Anterior cingulate cortex (tissue), 58 donors: Measurements from ENCODE around the gene LAMP5.

Experiments used
- DNase-seq, 58 donors: peaks; one replicate each; lab custom pipeline; 2025; lab: John Stamatoyannopoulos, UW

The LAMP5 gene

DNA sequence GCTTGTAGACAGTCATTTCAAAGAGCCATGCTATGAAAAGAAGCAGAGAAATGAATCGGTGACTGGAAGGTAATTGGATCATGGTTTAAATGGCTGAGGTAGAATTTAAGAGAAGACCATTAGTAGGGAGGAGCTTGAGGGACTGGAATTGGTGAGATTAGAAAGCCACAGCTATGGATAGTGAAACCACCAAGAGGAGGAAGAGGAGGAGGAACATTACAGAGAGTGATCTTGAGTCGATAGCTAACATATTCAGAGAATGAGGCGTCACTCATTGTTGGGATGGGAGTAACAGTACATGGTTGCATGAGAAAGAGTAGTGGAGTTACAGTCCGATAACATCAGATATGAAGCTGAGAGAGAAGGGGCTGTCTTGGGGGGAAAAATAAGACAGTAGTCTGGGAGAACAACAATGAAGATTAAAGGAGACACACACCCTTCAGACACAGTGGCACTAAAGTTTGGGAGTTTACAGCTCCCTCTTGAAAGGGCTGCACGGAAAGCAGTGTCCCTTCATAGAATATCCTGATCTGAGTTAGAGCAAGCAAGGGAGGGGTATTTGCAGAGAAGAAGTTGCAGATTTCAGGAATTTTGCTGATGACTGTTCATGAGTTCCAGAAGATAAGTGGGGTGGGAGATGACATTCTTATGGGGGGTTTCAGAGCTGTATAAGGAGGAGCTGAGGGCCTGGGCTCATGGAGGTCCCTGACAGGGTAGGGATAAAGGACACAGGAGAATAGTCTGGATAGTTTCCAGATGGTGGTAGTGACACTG, 15.1 kb upstream of the LAMP5 start:
- no peak for DNase-seq

DNA sequence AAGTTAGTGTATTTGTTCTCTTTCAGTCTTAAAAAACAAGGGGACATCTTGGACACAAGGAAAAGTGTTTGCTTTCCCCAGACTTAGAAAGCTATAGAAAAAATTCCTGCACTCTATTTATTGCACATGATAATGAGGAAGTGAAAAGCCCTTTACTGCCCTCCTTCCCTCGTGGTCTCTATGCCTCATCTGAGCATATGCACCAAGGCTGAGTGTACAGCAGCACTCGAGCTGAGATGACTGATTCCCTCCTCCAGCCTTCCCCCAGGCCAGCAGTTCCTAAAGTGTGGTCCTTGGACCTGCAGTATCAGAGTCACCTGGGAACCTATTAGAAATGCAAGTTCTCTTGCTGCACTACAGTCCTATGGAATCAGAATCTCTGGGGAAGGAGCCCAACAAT, 14.3 kb upstream of the LAMP5 start:
- DNase-seq, result peak in 4 of 58 donors; percentile 8 to 47 (median 30)

DNA sequence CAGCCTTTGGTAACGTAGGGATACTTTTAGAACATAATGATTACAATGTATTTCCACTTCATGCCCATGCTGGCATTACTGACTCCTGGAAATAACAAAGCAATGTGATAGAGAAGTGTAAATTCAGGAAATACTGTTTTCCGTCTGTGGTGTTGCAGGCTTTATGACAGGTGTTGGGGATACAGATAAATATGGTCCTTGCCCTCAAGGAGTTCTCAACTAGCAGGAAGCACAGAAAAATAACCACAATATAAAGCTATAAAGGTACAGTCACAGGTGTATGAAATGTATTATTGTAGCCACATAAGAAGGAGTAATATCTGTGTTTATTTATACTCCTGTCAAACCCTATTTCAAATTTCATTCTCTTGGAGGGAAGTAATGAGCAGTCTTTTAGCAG, 12.9 kb upstream of the LAMP5 start:
- DNase-seq, result no peak

DNA sequence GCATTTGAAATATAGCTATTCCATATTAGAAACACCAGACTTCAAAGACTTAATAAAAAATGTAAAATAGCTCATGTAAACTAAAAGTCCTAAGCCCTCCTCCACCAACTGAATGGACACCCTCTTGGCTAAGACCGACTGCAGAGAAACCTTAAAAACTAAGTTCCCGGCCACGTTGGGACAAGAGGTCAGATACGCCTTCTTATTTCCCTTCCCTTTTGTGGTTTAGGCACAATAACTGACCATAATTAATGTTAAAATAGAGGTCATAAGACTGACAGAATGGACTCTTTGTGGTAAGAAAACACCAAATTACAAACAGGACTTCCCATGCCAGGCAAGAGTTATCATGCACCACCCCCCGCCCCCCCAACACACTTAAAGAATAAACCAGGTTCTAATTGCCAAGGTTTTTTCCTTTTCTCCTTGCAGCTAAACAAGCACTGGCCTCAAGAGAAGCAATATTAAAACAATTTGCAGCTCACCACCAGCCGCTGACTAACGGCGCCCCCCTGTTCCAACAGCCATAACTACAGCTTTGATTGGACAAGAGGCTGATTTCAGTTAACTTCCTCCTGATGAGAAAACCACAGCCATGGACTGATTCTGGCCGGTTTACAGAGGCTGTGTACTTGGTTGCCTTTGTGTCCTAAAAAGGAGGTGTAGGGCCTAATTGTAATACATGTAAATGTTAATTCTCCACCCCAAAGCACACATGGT, 10.7 kb upstream of the LAMP5 start:
- DNase-seq, result peak in 3 of 58 donors; percentile 9 to 43 (median 11)

DNA sequence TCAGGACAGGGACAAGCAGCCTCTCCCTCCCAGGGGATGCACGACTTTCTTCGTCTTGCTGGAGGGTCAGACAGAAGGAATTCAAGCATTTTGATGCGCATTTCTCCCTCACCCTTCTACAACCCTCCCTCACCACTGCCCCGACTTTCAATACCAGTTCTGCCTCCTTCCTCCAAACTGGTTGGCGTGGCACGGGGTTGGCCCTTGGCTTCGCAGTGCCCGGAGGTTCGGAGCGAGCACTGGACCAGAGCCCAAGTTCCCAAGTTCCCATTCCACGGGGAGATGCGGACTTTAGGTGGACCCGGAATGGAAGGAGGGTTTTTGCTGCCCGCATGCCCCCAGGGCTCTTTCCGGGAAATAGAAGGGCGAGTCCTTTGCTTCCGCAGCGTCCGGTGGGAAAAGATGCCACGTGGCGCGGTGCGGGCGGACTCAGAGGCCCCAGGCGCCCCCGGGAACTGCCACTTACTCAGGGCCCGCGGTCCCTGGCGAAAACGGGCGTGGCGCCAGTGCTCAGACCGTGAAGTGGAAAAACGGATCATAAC, 8.0 kb upstream of the LAMP5 start:
- peak in 1 of 58 donors; percentile 25 for DNase-seq

DNA sequence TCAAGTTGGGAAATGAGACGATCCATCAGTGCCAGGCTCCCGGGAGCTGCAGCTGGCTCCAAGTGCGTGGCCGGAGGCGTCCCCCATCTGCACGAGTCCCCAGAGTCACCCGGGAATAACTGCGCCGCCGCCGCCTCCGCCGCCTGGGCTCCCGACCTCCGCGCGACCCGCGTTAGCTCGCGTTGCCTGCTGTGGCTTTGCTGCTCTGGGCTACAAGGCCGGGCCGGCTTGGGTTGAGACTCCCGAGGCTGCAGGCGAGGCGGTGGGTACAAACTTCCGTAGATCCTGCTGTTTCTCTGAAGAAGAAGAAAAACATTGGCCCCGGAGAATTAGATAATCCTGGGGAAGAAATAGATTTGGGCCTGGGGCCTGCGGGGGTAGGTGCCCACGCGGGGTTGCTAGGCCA, 7.4 kb upstream of the LAMP5 start:
- peak in 1 of 58 donors; percentile 10 for DNase-seq

DNA sequence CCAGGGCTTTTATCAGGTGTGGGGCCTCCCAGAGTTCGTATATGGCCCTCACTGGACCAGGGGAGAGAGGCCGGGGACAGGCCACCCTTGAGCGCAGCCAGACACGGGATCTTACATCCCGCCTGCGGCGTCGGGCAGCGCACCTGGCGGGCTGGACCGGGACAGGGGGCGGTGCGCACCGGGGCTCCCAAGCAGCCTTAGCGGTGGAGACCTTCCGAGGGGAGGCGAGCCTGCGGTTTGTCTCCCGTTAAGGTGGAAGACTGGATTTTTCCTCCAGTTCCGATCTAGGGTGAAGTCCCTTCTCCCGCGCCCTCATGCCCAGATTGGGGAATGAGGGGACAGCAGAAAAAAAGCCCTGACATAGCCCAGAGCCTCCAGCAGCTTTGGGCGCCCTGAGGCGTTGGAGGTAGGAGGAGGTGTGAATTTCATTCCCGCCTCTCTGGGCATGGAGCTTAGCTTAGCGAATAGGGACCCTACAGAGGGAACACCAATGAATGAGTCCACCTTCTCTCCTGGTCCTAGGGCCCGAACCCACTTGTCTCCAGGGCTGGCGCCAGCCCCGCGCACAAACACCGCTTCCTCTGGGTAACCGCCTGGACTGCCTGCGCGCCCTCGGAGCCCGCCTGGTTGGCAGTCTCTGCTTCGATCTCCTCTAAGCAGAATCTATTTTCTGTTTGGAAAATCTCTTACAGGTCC, 6.7 kb upstream of the LAMP5 start:
- no peak for DNase-seq

DNA sequence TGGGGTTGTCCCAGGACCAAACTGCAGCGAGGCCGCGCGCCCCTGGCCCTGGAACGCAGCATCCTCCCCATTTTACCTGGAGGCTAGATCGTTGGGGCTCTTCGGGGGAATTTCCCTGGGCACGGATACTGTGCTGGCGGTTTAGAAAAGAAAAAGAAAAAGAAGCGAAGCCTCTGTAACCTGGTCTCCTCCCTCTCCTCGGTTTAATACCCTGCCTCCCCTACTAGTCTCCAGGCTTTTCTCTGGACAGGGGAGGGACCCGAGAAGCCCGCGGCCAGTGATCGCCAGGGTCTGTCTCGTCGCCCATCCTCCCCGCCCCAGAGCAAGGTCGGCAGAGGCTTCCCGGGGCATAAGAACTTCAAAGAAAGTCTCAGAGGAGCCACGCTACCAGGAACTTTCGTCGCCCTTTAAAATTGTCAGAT, 6.1 kb upstream of the LAMP5 start:
- no peak for DNase-seq

DNA sequence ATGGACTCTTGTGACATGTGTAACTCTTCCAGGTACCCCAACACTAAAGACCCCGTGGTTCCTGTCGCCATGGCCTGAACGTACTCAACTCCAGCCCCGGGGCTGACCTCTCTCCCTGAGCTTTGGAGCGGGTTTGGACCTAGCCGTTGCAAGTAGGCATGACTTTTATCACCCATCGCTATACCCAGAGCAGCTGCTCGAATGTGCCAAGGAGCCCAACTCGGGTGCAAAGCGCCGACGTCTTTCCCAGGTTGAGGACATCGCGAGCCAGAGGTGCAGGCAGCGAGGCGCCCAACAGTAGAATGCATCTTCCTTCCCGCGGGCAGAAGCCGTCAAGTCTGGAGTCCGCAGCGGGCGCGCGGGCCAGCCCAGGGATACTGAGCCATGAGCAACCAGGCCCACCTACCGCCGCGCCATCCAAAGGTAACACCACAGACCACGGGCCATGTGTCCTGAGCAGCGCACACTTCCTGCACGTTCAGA, 5.7 kb upstream of the LAMP5 start:
- DNase-seq, result no peak

DNA sequence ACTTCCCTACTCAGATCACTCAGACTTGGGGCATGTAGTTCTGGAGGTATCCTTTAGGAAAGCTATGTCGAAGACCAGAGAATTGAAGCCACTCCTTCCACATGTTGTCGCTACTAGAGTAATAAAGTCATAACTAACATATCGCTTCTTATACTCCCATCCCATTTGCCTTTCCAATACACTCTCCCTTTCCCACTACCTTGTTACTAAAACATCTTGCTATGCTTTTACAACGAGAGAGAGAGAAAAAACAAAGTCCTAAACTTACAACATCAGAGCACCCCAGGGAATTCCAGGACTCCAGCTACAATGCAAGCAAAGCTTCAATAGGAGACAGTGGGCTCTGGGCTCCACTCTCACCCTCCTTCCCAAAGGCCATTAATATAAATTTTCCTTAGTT, 5.1 kb upstream of the LAMP5 start:
- DNase-seq, result no peak

DNA sequence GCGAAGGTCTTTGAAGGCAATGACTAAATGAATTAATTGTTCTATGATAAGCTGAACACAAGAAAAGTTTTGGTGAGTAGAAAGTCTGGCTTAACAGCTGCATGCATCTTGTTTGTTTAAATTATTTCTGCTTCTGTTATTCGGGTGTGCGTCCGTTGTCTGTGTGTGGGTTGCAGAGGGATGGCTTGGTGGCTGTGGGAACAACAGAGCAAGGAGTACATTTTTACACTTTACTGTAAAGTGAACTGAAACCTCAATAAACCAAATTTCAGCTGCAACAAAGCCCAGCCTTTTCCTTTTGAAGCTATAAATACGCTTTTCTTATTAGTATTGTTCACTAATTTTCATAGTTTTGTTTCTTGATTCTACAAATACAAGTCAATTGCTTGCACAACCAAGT, 3.5 kb upstream of the LAMP5 start:
- DNase-seq, result no peak

DNA sequence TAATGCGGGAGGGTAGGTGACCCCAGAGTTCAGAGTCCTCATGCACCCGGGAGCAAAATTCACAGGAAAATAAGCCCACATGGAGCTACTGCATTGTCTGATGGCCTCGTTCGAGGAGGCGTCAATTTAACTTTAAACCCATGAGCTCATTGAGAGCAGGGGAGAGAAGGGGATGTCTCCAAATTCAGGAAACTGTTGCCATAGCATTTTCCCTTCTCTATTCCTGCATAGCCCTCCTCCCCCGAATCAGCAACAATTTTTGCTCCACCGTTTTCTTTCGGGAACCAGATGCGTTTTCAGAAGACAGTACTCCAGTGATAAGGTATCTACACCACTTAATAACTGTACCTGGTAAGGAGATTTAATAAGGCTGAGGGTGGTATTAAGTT, 324 bp upstream of the LAMP5 start:
- DNase-seq, result no peak

DNA sequence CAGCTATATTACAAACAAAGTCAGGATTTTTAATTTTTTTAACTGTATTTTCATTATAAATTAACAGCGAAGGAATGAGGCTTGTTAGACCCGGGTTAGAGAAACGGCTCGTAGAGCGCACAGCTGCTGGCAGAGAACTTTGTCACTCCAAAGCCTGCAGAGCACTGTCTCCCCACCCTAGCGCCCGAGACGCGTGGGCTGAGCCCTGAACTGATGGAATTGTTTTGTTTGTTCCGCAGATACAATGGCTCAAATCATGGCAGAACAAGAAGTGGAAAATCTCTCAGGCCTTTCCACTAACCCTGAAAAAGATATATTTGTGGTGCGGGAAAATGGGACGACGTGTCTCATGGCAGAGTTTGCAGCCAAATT, 810 bp downstream of the LAMP5 start:
- peak in 1 of 58 donors; percentile 10 for DNase-seq

DNA sequence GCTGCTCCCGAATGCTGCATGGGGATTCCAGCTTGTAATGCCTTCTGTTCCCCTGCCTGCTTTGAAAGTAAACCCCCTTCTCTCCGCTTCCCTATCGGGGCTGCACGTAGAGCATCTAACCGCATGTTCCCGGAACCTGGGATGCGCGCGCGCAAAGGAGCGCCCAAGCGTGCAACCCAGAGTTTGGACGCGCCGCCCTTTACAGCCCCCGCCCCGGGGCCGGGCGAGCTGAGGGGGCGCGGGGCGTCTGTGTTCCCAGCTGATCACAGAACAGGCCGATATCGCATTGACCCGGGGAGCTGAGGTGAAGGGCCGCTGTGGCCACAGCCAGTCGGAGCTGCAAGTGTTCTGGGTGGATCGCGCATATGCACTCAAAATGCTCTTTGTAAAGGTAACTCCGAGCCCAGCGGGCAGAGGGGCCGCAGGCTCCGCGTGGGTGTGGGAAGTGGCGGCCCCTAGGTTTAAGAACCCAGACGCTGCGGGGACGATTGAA, 1.4 kb downstream of the LAMP5 start:
- DNase-seq, result peak in 2 of 58 donors; percentile 8 to 20

DNA sequence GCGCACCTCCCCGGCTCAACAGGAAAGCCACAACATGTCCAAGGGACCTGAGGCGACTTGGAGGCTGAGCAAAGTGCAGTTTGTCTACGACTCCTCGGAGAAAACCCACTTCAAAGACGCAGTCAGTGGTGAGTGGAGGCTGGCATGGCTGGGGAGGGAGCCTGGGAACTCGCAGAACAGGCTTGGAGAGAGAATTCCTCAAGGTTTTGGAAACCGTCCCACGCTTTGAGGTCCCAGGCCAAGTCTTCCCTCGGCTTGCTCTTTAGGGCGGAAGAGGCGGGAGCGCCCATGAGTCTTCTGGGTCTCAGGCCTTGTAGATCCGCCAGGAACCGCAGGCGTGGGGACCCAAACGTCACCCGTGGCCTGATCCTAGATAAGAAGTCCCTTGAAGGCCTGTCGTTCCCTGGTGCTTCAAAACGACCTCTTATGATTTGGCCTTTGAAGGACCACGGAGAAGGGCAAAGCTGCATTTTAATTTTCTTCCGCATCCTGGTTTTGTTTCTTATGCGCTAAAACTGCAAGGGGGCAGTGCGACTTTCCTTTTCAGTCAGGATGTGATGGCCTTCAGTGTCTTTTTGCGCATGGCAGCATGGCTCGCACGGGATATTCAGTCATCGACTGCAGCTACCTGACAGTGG, 2.0 kb downstream of the LAMP5 start:
- DNase-seq, result peak in 8 of 58 donors; percentile 0 to 47 (median 20)

DNA sequence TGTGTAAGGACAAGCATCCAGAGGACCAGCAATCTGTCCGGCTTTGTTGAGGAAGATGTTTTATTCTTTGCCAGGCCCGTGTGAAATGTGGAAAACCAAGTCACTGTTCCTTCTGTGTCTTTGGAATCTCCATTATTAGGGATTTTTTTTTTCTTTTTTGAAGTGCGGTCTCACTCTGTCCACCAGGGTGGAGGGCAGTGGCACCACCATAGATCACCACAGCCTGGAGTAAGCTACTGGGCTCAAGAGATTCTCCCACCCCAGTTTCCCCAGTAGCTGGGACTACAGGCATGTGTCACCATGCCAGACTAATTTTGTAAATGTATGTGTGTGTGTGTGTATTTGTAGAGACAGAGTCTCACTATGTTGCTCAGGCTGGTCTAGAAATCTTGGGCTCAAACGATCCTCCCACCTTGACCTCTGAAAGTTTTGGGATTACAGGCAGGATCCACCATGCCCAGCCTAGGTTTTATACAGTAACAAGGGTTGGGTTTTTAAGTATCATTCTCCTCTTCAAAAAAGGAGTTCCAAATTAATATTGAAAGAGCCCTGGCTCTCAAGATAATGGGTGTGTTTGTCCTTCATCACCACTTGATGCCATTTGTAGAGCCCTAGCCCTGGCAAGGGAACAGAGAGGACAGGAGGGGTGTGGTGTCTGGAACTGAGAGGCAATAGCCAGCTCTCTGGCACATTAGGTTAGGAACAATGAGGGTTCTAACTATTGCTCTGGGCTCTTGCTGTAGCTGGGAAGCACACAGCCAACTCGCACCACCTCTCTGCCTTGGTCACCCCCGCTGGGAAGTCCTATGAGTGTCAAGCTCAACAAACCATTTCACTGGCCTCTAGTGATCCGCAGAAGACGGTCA, 3.1 kb downstream of the LAMP5 start:
- DNase-seq, result no peak

DNA sequence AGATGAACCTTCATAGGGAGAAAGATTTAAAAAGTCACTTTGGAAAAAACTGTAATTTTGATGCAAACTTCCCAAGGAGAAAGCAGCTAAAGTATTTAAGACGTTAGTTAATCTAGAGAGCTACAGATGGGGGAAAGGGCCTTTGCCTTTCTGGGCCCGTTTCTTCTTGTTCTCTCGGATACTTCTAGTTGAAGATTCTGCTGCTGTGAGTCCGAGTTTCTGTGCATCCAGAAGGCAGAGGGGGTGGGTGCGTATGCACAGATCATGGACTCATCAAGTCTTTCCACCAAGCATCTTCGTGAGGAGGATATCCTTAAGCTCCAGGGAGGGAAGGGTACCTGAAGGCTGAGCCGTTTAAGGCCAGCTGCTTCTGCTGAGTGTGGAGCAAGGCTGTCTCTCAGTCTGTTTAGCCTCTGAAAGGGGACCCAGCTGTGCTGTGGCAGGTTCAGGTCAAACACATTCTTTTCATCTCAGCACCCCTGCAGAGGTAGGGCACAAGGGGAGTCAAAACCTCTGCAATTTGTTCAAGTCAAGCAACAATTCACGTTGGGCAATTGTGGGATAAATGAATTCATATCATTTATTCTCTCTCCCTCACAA, 4.3 kb downstream of the LAMP5 start:
- DNase-seq, result no peak

DNA sequence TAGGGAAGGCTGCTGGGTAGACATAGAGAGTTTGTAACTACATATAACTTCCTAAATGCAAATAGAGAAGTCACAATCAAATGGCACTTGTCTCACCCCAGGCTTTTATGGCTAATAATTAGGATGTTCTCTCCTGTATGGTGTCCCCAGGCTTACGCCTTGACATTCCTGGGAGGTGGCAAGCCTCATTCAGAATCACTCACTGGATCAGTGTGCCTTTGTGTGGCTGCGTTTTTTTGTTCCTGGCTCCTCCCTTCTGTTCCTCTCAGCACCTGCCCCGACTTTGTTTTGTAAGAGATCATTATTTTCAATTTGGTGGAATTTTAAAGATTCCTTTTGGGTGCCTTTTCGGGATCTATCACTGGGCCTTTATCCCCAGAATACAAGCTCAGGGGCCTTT, 5.7 kb downstream of the LAMP5 start:
- DNase-seq, result no peak

DNA sequence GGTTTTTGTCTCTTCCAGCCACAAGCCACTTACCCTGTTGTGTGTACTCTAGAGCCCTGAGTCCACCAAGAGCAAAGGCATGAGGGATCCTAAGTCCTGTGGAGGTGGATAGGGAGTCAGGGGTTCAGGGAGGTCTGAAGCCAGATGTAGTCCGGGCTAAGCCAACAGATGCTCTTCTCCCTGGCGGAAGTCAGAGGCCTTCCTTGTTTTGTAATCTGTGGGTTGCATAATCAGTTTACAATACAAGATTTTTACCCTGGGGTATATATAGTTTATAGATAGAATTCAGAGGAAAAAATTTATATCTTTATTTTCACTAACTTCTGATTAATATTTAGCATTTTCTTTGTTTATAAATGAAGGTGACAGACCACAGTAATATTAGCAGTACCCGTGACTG, 9.2 kb downstream of the LAMP5 start:
- no peak for DNase-seq
